A549 (cell line): Measurements from ENCODE around the gene CTTN. TPM values are rescaled to one million over a fixed set of nuclear protein-coding genes. Genes with fewer than 3 reads are reported as not detected.

Source experiments
- ATAC-seq, 2 experiments: fragments of 200-7000 bp in 1 of 2; fragments of >200 bp in 1 of 2; cut with Nextera tagmentation in 1 of 2; cut with Tn5 transposase in 1 of 2; 3 replicates each; pipeline versions ENCODE4 v1.8.0 to v1.9.1; 2018 to 2020; ENCODE audit warnings: mild to moderate bottlenecking in 1 of 2, moderate library complexity in 1 of 2
- CTCF ChIA-PET: fragments of 300-600 bp; sonication (Branson Sonifier 250); formaldehyde crosslinking; extraction: SDS; loops from one replicate; lab custom pipeline; 2021; ENCODE audit warnings: antibody characterized with exemption, inconsistent platforms; lab: Yijun Ruan, JAX
- POLR2A ChIA-PET: fragments of 350-600 bp; formaldehyde crosslinking; extraction: SDS; loops from one replicate; lab custom pipeline; 2021; ENCODE audit warnings: antibody characterized with exemption, inconsistent platforms; lab: Yijun Ruan, JAX
- DNase-seq, 2 experiments: peaks; one replicate each; pipeline versions ENCODE4 v3.0.0 to v3.0.0-alpha.2; 2011 to 2016; ENCODE audit warnings: low read depth in 1 of 2, low spot score in 1 of 2
- FAIRE-seq: peaks from 2 replicates; lab custom pipeline; 2011; peaks lifted over from hg19 to GRCh38; lab: Jason Lieb, UNC
- H3K27ac ChIP-seq, 2 experiments: fragments of >200 bp; sonication (Bioruptor Twin); formaldehyde crosslinking; 3 replicates each; pipeline ENCODE4 v1.5.1; 2016 to 2017
- H3K4me1 ChIP-seq: fragments of >200 bp; sonication (Bioruptor Twin); formaldehyde crosslinking; 3 replicates; pipeline ENCODE4 v1.6.1; 2016
- H3K4me2 ChIP-seq: fragments of >200 bp; sonication (Bioruptor Twin); formaldehyde crosslinking; 3 replicates; pipeline ENCODE4 v1.6.1; 2016
- H3K4me3 ChIP-seq: fragments of >200 bp; sonication (Bioruptor Twin); formaldehyde crosslinking; 3 replicates; pipeline ENCODE4 v1.5.1; 2016
- H3K9me3 ChIP-seq: fragments of >200 bp; sonication (Bioruptor Twin); formaldehyde crosslinking; 3 replicates; pipeline ENCODE4 v1.6.1; 2016
- ATOH8 ChIP-seq: fragments of 250-450 bp; sonication (Bioruptor Pico); IDR thresholded peaks from 2 replicates; pipeline ENCODE4 v1.5.0; 2020; ENCODE audit warnings: low read depth, mild to moderate bottlenecking, moderate library complexity
- CBX2 ChIP-seq: fragments of 200-600 bp; sonication (generic); IDR thresholded peaks from 2 replicates; pipeline ENCODE4 v1.6.1; 2016; ENCODE audit warnings: low read depth, mild to moderate bottlenecking, borderline replicate concordance
- CEBPB ChIP-seq, 2 experiments: fragments of >200 bp in 1 of 2; sonication (Bioruptor Twin) in 1 of 2; formaldehyde crosslinking in 1 of 2; IDR thresholded peaks; 2 replicates each; pipeline ENCODE4 v1.6.1; 2012 to 2016
- CHD2 ChIP-seq: fragments of 150-350 bp; IDR thresholded peaks from 2 replicates; pipeline ENCODE4 v1.6.1; 2014; ENCODE audit warnings: low read length; ENCODE audit not compliant: partially characterized antibody
- EHF ChIP-seq: fragments of 250-450 bp; sonication (Bioruptor Pico); IDR thresholded peaks from 2 replicates; pipeline ENCODE4 v1.5.0; 2020; ENCODE audit warnings: mild to moderate bottlenecking
- EHMT2 ChIP-seq: fragments of 200-600 bp; sonication (generic); IDR thresholded peaks from 2 replicates; pipeline ENCODE4 v1.6.1; 2016; ENCODE audit warnings: antibody characterized with exemption, low read depth, mild to moderate bottlenecking, moderate library complexity
- ELK1 ChIP-seq: fragments of 150-350 bp; IDR thresholded peaks from 2 replicates; pipeline ENCODE4 v1.6.1; 2014; ENCODE audit warnings: low read depth, mild to moderate bottlenecking, low read length
- FOSB ChIP-seq: fragments of 250-450 bp; sonication (Bioruptor Pico); IDR thresholded peaks from 2 replicates; pipeline ENCODE4 v1.5.0; 2020; ENCODE audit warnings: mild to moderate bottlenecking, moderate library complexity
- FOSL2 ChIP-seq, 2 experiments: fragments of 450-650 bp in 1 of 2; fragments of >200 bp in 1 of 2; sonication (Bioruptor Twin) in 1 of 2; formaldehyde crosslinking; IDR thresholded peaks; 2 replicates each; pipeline versions ENCODE4 v1.5.0 to v1.6.1; 2016 to 2020; ENCODE audit warnings: mild to moderate bottlenecking in 1 of 2, moderate library complexity in 1 of 2
- GATA3 ChIP-seq: IDR thresholded peaks from 2 replicates; pipeline ENCODE4 v1.6.1; 2012; ENCODE audit warnings: borderline replicate concordance
- HEYL ChIP-seq: fragments of 250-450 bp; sonication (Bioruptor Pico); IDR thresholded peaks from 2 replicates; pipeline ENCODE4 v1.8.0; 2021; ENCODE audit warnings: mild to moderate bottlenecking, moderate library complexity
- HMGXB4 ChIP-seq: fragments of 250-450 bp; sonication (Bioruptor Pico); IDR thresholded peaks from 2 replicates; pipeline ENCODE4 v1.5.0; 2021; ENCODE audit warnings: mild to moderate bottlenecking, moderate library complexity, borderline replicate concordance
- JUN ChIP-seq, 2 experiments: fragments of >200 bp; sonication (Bioruptor Twin); formaldehyde crosslinking; IDR thresholded peaks; 2 replicates in 1 of 2; 3 replicates in 1 of 2; pipeline ENCODE4 v1.6.1; 2016 to 2017
- JUNB ChIP-seq: fragments of >200 bp; sonication (Bioruptor Twin); formaldehyde crosslinking; IDR thresholded peaks from 2 replicates; pipeline ENCODE4 v1.6.1; 2016
- KDM5A ChIP-seq: fragments of 200-600 bp; sonication (generic); IDR thresholded peaks from 2 replicates; pipeline ENCODE4 v1.6.1; 2016; ENCODE audit warnings: antibody characterized with exemption, mild to moderate bottlenecking
- MAFK ChIP-seq: fragments of 450-650 bp; IDR thresholded peaks from 2 replicates; pipeline ENCODE4 v1.6.1; 2014; ENCODE audit not compliant: partially characterized antibody
- NFE2L2 ChIP-seq: fragments of 150-350 bp; conservative IDR thresholded peaks from 2 replicates; pipeline ENCODE4 v1.6.1; 2014; ENCODE audit warnings: low read length
- NR3C1 ChIP-seq: fragments of >200 bp; sonication (Bioruptor Twin); formaldehyde crosslinking; IDR thresholded peaks from 3 replicates; pipeline ENCODE4 v1.6.1; 2017
- PBX3 ChIP-seq: IDR thresholded peaks from 2 replicates; pipeline ENCODE4 v1.6.1; 2012
- PHF8 ChIP-seq: fragments of 200-600 bp; sonication (generic); IDR thresholded peaks from 2 replicates; pipeline ENCODE4 v1.6.1; 2016; ENCODE audit warnings: low read depth, mild to moderate bottlenecking, antibody characterized with exemption, moderate library complexity, borderline replicate concordance
- RAD21 ChIP-seq, 2 experiments: fragments of >200 bp in 1 of 2; sonication (Bioruptor Twin) in 1 of 2; formaldehyde crosslinking in 1 of 2; IDR thresholded peaks in 1 of 2; conservative IDR thresholded peaks in 1 of 2; 2 replicates in 1 of 2; 3 replicates in 1 of 2; pipeline ENCODE4 v1.6.1; 2012 to 2018; ENCODE audit warnings: inconsistent platforms in 1 of 2
- RCOR1 ChIP-seq: fragments of 150-350 bp; IDR thresholded peaks from 2 replicates; pipeline ENCODE4 v1.6.1; 2014; ENCODE audit warnings: antibody characterized with exemption, low read length, low read depth
- TFCP2L1 ChIP-seq: fragments of 250-450 bp; sonication (Bioruptor Pico); IDR thresholded peaks from 2 replicates; pipeline ENCODE4 v1.5.0; 2021; ENCODE audit warnings: mild to moderate bottlenecking
- USF2 ChIP-seq: fragments of 450-650 bp; IDR thresholded peaks from 2 replicates; pipeline ENCODE4 v1.6.1; 2014; ENCODE audit warnings: antibody characterized with exemption
- ZC3H11A ChIP-seq: fragments of 450-650 bp; IDR thresholded peaks from 2 replicates; pipeline ENCODE4 v1.6.1; 2014; ENCODE audit warnings: antibody characterized with exemption, mild to moderate bottlenecking
- ZFP36 ChIP-seq: fragments of 450-650 bp; IDR thresholded peaks from 2 replicates; pipeline ENCODE4 v1.6.1; 2014; ENCODE audit warnings: borderline replicate concordance; ENCODE audit not compliant: partially characterized antibody
- ZNF302 ChIP-seq: fragments of 250-450 bp; sonication (Bioruptor Pico); IDR thresholded peaks from 2 replicates; pipeline ENCODE4 v1.9.0; 2021; ENCODE audit warnings: inconsistent platforms, mild to moderate bottlenecking, moderate library complexity
- ZSCAN20 ChIP-seq: fragments of 250-450 bp; sonication (Bioruptor Pico); IDR thresholded peaks from 2 replicates; pipeline ENCODE4 v1.8.0; 2022; ENCODE audit warnings: mild to moderate bottlenecking, moderate library complexity
- WGBS: methylation state at CpG from one replicate; pipeline ENCODE4 v1.1.6; 2017; ENCODE audit errors: missing lambda C conversion rate; 5-methylcytosine and 5-hydroxymethylcytosine counted together
- polyA plus RNA-seq, 4 experiments: library from polyadenylated mRNA; depleted of rRNA in 3 of 4; stranded (reverse); fragments of >200 nt; fragmentation: RNase III in 1 of 4; extraction: RNeasy Plus Mini Kit Qiagen cat#74134 plus additional on column Dnase treatment in 1 of 4; gene quantifications; 2 replicates in 3 of 4; 3 replicates in 1 of 4; pipeline ENCODE4 v1.2.3, GENCODE V29; 2011 to 2017

Gene CTTN
- polyA plus RNA-seq, 2 of the 4 experiments (the other 2 are of a cell fraction) = 140 to 214 TPM

- Histone ChIP-seq H3K4me2 (no peak overlapping the region), H3K27ac (no peak overlapping the region), H3K4me3 (no peak overlapping the region), H3K9me3 (no peaks in the 10 kb centered on the region)
- DNase-seq (no peak), ATAC-seq (no peak), FAIRE-seq (no peak)
- POLR2A ChIA-PET = no interaction called here
- TF ChIP-seq EHMT2 = no peak
- no peak for TF ChIP-seq NR3C1
- TF ChIP-seq CBX2 = no peak
- no peak for TF ChIP-seq HEYL (CRISPR knock-in tag)
- TF ChIP-seq ELK1 = no peak
- TF ChIP-seq FOSL2 (IDR thresholded peaks at IDR 0.05) = no peak
- TF ChIP-seq FOSL2 (CRISPR knock-in tag; IDR thresholded peaks at IDR 0.05) = no peak
- TF ChIP-seq GATA3 = no peak
- no peak for TF ChIP-seq PHF8
- TF ChIP-seq, all 56 proteins: peak for 0
- no peaks in the 10 kb centered on the region for H3K4me1 ChIP-seq
- CTCF ChIA-PET = interaction anchor here (0.6 kb wide), 1 partner anchor 27 kb away, joined by 3 read pairs; no protein-coding TSS in a partner anchor
- WGBS = 77% methylated on average over 14 of the region's 14 CpGs
These were observed 21.7 kb downstream of the CTTN start for GRCh38 chr11:70420008-70420464.

GRCh38 chr11:70420496-70420895 is 22.2 kb downstream of the CTTN start:
- Histone ChIP-seq H3K27ac (no peak overlapping the region), H3K9me3 (no peaks in the 10 kb centered on the region), H3K4me1 (no peaks in the 10 kb centered on the region), H3K4me2 (no peak overlapping the region), H3K4me3 (no peak overlapping the region)
- no peak for FAIRE-seq
- ATAC-seq = no peak
- CTCF ChIA-PET = no interaction called here
- WGBS = 93% methylated on average over 4 of the region's 9 CpGs
- DNase-seq = no peak
- no peak for TF ChIP-seq PBX3
- TF ChIP-seq CEBPB (IDR thresholded peaks at IDR 0.05) = no peak
- no peak for TF ChIP-seq ATOH8
- TF ChIP-seq ZC3H11A = no peak
- TF ChIP-seq JUN (IDR thresholded peaks at IDR 0.05) = no peak
- TF ChIP-seq NFE2L2 = no peak
- TF ChIP-seq ZSCAN20 = no peak
- no peak for TF ChIP-seq RCOR1
- TF ChIP-seq NR3C1 = no peak
- no peak for TF ChIP-seq MAFK
- no peak for TF ChIP-seq ZNF302 (CRISPR knock-in tag)
- TF ChIP-seq EHF (CRISPR knock-in tag) = no peak
- TF ChIP-seq CHD2 = no peak
- TF ChIP-seq, all 56 proteins: peak for 0
- POLR2A ChIA-PET = no interaction called here

GRCh38 chr11:70421123-70421522 is 22.8 kb downstream of the CTTN start:
- Histone ChIP-seq H3K4me3 (no peak overlapping the region), H3K4me2 (no peak overlapping the region), H3K27ac (no peak overlapping the region), H3K9me3 (no peaks in the 10 kb centered on the region), H3K4me1 (no peaks in the 10 kb centered on the region)
- FAIRE-seq = no peak
- CTCF ChIA-PET = no interaction called here
- no peak for DNase-seq
- no peak for TF ChIP-seq TFCP2L1 (CRISPR knock-in tag)
- no peak for TF ChIP-seq USF2
- TF ChIP-seq EHMT2 = no peak
- no peak for TF ChIP-seq KDM5A
- no peak for TF ChIP-seq RAD21 (conservative IDR thresholded peaks at IDR 0.05 in 1 of 2, IDR thresholded peaks at IDR 0.05 in 1 of 2)
- no peak for TF ChIP-seq CEBPB (IDR thresholded peaks at IDR 0.05)
- TF ChIP-seq NFE2L2 = no peak
- no peak for TF ChIP-seq ATOH8
- TF ChIP-seq ZFP36 = no peak
- TF ChIP-seq FOSB (CRISPR knock-in tag) = no peak
- TF ChIP-seq JUNB = no peak
- no peak for TF ChIP-seq HMGXB4
- no peak for ATAC-seq
- 92% methylated on average over 13 of the region's 13 CpGs for WGBS
- POLR2A ChIA-PET = no interaction called here
